Gastrocnemius medialis (tissue), 4 donors: Measurements from ENCODE around the gene RICTOR.

Source experiments
- CTCF ChIP-seq, 5 experiments: fragments of 450-650 bp in 3 of 5; fragments of 200-600 bp in 2 of 5; sonication (generic) in 2 of 5; IDR thresholded peaks in 4 of 5; conservative IDR thresholded peaks in 1 of 5; 1 replicate in 4 of 5; 2 replicates in 1 of 5; pipeline ENCODE4 v1.5.1; 2016 to 2019; ENCODE audit warnings: antibody characterized with exemption in 5 of 5, mild to moderate bottlenecking in 3 of 5, moderate library complexity in 3 of 5
- POLR2A ChIP-seq, 2 donors: fragments of 450-650 bp; IDR thresholded peaks; one replicate each; pipeline ENCODE4 v1.6.1; 2017; ENCODE audit warnings: antibody characterized with exemption in 2 of 2, mild to moderate bottlenecking in 2 of 2, moderate library complexity in 2 of 2

- TF ChIP-seq POLR2A (IDR thresholded peaks at IDR 0.05) (no peak), CTCF (IDR thresholded peaks at IDR 0.05 in 4 of 5, conservative IDR thresholded peaks at IDR 0.05 in 1 of 5) (no peak)
Measured at GRCh38 chr5:39025456-39025855, 48.7 kb downstream of the RICTOR start.
